Stimulated activated CD4-positive, alpha-beta T cell treated with anti-CD3 and anti-CD28 coated beads, Interleukin-15, amount 100 ng/mL, for 48 hours (primary cell): ENCODE measurements around the gene IFIT3.
"Not testable (repeated sequence)": the region's sequence is repeated elsewhere in the genome, so short reads cannot be mapped to it uniquely, and the experiment has no call there.

Experiments used
- DNase-seq, 2 donors: peaks; one replicate each; pipeline ENCODE4 v3.0.0-alpha.2; 2020; ENCODE audit warnings: low read depth in 2 of 2

The IFIT3 gene

DNA sequence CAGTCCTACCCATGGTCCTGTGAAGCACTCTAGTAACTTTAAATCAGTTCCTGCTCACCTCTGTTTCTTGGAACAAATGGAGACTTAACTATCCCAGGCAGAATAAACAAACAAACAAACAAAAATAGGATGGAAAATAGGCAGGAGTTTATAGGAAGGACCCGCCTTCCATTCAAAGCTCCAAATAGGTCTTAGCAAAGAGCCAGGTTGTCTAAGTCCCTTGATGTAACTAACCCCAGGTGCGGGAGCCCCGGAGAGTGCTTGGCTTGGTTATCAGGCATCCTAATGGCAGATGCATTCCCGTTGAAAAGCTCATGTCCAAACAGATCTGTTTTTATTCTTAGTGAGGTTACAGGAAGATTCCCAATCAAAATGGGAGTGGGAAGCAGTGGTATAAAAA, 23.8 kb upstream of the IFIT3 start:
- DNase-seq: no peak

DNA sequence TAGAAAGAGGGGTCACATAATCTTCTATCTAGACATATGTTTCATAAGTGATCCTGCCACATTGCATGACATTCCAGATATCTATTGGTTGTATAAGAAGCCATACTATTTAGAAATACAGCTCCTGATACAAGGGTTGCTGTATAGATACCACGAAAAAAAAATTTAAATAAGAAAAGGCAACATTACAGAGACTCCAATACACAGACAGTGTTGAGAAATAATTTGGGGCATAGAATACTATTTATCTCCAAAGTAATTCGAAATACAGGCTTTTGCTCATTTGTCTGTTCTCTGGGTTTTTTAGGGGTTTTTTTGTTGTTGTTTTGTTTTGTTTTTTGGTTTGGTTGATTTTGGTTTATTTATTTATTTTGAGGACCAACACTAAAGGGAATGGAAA, 23.4 kb upstream of the IFIT3 start:
- no peak for DNase-seq

DNA sequence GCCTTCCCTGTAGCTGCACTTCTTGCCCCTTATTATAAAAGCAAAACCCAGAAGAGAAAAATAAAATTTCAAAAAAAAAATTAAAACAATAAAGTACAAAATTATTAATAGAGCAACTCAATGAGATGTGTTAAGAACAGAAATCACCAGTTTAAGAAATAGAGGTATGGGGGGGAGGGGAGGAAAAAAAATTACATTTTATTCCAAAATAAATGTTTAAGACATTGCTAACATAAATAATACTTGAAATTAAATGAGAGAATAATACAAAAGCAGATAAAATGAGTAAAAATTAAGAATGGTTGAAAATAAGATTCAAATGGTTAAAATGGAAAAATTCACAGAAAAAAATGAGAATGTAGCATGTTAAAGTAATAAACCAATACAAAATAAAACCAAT, 22.9 kb upstream of the IFIT3 start:
- no peak for DNase-seq

DNA sequence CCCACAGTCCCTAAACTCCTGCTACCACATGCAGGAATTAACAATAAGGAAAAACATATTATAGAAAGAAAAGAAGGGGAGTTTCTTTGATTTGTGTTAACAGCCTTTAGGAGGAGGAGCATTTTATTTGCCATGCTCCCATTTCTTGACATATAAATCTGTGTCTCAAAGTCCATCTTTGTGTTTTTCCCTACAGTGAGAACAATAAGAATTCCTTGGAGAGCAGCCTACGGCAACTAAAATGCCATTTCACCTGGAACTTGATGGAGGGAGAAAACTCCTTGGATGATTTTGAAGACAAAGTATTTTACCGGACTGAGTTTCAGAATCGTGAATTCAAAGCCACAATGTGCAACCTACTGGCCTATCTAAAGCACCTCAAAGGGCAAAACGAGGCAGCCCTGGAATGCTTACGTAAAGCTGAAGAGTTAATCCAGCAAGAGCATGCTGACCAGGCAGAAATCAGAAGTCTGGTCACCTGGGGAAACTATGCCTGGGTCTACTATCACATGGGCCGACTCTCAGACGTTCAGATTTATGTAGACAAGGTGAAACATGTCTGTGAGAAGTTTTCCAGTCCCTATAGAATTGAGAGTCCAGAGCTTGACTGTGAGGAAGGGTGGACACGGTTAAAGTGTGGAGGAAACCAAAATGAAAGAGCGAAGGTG, 21.9 kb upstream of the IFIT3 start:
- no peak for DNase-seq

DNA sequence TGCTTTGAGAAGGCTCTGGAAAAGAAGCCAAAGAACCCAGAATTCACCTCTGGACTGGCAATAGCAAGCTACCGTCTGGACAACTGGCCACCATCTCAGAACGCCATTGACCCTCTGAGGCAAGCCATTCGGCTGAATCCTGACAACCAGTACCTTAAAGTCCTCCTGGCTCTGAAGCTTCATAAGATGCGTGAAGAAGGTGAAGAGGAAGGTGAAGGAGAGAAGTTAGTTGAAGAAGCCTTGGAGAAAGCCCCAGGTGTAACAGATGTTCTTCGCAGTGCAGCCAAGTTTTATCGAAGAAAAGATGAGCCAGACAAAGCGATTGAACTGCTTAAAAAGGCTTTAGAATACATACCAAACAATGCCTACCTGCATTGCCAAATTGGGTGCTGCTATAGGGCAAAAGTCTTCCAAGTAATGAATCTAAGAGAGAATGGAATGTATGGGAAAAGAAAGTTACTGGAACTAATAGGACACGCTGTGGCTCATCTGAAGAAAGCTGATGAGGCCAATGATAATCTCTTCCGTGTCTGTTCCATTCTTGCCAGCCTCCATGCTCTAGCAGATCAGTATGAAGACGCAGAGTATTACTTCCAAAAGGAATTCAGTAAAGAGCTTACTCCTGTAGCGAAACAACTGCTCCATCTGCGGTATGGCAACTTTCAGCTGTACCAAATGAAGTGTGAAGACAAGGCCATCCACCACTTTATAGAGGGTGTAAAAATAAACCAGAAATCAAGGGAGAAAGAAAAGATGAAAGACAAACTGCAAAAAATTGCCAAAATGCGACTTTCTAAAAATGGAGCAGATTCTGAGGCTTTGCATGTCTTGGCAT, 21.1 kb upstream of the IFIT3 start:
- DNase-seq: no peak

DNA sequence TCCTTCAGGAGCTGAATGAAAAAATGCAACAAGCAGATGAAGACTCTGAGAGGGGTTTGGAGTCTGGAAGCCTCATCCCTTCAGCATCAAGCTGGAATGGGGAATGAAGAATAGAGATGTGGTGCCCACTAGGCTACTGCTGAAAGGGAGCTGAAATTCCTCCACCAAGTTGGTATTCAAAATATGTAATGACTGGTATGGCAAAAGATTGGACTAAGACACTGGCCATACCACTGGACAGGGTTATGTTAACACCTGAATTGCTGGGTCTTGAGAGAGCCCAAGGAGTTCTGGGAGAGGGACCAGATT, 20.6 kb upstream of the IFIT3 start:
- no peak for DNase-seq

DNA sequence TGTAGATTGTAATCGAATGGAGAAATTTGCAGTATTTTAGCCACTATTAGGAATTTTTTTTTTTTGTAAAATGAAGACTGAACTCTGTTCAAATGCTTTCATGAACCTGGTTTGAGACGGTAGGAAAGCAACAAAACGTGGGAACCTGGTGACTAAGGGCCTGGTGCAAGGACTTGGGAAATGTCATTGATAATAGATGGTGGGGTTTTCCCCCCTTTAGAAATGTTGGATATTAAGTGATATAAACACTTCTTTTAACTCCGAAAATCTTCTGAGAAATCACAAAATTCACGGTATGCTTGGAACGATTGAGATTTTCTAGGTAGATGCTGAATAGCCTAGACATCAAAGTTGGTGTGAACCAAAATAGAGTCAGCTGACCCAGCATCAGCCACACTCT, 19.5 kb upstream of the IFIT3 start:
- no peak for DNase-seq

DNA sequence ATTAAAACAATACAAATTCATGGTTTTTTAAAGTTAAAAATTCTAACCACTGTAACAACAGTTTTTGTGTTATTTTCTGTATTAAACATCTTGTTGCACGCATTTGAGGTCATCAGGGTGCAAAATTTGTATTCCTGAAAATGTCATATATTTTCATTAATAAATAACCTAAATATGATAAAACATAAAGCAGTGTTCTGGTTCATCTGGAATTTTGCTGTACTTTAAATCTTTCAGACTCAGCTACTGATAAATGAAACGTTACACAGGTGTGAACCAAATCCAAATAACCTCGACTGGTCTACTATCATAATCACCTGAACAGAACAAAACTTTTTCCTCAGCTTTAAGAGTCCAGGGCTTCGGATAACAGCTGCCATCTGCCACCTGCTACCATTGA, 19.1 kb upstream of the IFIT3 start:
- DNase-seq: no peak

DNA sequence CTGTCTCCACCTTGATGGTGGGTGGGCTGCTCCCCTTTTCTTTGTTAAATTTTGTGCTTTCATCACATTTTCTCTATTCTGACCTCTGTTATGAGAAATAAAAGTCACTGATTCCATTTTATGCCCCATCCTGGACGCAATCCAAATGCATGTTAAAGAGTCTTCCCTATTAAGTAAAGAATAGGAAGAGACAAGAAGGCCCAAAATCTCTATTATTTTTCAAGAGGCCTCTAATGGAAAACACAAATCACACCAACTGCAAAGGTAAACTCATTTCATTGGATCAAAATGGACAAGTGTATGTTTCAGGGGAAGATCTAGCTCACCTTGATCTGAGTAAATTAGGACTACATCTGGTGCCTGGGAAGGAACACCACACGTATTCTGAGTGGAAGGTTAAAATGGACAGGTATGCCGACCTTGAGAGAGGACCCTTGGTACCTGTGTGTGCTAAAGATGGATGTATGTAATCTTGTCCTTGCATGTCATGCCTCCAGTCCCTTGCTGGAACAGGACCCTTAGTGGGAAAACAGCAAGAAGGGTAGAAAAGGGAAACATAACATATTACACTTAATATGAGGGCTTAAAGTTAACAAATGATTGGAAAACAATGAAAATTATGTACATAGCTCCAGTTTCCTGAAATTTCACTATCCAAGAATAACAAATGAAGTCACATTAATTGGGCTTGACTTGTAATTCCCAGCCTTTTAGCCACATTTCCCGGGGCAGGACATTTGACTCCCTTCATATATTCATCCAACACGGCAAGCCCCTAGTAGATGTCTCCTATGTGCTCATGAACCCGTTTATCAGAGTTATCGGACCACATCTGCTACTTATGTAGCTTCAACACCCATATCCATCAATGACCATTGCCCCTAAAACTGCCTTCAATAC, 18.4 kb upstream of the IFIT3 start:
- no peak for DNase-seq

DNA sequence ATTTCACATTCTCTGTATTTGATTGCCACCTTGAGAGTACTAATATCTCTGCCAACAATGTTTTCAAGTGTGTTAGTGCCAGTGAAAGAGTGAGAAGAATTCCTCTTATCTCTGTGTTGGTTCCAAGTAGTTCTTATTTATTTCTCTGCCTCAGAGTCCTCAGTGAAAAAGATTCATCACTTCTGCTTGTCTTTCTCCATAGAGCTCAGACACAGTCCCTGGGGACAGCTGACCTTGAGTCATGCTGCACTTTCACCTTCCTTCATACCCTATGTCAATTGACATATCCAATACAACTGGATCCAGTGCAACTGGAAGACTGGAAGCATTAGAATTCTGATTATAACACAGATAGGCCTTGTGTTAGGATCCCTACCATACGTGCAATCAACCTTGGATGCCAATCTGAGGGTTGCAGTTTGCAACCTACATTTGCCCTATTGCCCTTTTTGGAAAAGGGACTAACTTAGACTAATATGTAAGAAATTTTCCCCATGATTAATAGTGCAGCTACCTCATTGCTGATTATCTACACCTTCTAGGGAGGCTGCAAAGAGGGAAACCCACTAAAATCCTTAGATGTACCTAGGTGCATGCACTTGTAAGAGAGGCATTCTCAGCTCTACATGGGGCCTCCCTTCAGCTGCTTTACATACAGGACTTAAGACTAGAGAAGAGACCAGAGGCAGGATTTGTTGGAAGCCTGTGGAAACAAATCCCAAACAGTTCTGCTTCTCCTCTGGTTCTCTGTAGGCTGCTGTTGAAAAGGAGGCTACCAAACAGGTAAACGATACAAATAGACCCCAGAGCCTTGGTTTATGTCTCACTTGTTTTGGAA, 17.5 kb upstream of the IFIT3 start:
- DNase-seq: no peak

DNA sequence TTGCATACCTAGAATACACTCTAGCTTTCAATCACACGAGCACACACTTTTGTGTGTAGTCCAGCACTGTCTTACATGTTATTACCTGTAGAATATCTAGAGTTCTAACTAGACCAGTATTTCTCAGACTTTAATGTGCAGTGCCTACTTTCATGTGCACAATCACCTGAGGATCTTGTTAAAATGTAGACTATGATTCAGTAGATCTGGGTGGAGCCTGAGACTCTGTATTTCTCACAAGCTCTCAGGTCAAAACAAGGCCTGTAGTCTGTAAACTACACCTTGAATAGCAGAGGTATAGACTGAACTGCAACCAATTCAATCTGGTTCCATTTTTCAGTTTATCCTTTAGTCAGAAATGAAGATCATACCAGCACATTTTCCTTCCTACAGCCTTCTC, 14.8 kb upstream of the IFIT3 start:
- no peak for DNase-seq

DNA sequence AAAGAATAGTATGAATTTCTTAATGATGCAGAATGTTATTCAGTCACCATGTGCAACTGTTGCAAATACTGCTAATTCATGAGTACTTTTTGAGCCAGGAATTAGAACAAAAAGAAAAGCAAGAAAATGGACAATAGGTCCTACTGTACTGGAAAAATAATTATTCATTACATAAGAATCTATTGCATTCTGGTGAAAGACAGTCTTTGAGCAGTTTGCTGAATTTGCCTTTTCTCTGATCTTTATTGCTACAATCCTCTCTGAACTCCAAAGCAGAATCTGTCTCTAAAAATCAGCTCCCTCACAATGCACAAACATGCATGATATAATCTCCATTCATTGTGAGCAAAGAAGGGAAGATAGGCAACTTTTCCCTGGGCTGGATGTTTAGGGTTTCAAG, 13.1 kb upstream of the IFIT3 start:
- no peak for DNase-seq

DNA sequence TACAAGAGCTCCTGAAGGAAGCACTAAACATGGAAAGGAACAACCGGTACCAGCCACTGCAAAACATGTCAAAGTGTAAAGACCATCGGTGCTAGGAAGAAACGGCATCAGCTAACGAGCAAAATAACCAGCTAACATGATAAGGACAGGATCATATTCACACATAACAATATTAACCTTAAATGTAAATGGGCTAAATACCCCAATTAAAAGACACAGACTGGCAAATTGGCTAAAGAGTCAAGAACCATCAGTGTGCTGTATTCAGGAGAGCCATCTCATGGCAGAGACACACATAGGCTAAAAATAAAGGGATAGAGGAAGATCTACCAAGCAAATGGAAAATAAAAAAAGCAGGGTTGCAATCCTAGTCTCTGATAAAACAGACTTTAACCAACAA, 9.8 kb upstream of the IFIT3 start:
- not testable (repeated sequence) for DNase-seq

DNA sequence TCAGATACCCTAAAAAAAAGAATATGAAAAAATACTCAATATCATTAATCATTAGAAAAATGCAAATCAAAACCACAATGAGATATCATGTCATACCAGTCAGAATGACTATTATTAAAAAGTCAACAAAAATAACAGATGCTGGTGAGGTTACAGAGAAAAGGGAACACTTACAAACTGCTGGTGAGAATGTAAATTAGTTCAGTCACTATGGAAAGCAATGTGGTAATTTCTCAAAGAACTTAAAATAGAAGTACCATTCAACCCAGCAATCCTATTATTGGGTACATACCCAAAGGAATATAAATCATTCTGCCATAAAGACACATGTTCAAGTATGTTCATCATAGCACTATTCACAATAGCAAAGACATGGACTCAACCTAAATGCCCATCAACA, 2.7 kb upstream of the IFIT3 start:
- DNase-seq: not testable (repeated sequence)

DNA sequence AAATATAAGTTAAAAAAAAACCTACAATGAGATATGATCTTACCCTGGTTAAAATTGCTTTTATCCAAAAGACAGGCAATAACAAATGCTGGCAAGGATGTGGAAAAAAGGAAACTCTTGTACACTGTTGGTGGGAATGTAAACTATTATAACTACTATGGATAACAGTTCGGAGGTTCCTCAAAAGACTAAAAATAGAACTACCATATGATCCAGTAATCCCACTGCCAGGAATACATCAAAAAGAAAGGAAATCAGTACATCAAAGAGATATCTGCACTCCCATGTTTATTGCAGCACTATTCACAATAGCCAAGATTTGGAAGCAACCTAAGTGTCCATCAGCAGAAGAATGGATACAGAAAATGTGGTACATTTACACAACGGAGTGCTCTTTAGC, 1.9 kb upstream of the IFIT3 start:
- DNase-seq: not testable (repeated sequence)

DNA sequence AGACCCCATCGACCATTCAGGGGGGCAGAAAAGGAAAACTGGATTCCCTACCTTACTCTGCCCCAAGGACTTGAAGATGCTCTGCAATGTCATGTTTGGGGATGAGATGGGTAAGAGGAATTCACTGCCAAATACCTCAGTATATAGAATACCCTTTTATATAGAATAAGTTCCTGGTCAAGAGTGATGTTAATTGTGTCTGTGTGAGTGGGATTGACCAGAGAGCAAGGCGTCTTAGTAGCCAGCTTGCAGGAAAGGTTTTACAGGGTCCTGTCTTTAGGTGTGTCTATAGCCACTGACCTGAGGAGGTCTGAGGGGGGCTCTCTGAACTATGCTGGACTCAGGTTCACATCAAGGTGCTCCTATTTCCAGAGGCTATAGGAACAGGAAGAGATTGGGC, 1.4 kb downstream of the IFIT3 start:
- no peak for DNase-seq

DNA sequence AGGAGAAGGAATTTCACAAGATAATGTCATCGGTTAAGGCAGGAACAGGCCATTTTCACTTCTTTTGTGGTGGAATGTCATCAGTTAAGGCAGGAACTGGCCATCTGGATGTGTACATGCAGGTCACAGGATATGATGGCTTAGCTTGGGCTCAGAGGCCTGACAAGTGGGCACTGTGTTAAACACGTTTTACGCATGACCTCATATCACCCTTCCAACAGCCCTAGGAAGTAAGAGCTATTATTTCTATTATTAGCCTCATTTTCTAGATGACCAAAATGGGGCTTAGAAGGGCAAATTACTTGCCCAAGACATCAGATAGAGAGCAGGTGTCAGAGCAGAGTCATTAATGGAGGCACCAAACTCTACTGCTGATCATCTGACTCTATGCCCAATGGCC, 2.2 kb downstream of the IFIT3 start:
- not testable (repeated sequence) for DNase-seq

DNA sequence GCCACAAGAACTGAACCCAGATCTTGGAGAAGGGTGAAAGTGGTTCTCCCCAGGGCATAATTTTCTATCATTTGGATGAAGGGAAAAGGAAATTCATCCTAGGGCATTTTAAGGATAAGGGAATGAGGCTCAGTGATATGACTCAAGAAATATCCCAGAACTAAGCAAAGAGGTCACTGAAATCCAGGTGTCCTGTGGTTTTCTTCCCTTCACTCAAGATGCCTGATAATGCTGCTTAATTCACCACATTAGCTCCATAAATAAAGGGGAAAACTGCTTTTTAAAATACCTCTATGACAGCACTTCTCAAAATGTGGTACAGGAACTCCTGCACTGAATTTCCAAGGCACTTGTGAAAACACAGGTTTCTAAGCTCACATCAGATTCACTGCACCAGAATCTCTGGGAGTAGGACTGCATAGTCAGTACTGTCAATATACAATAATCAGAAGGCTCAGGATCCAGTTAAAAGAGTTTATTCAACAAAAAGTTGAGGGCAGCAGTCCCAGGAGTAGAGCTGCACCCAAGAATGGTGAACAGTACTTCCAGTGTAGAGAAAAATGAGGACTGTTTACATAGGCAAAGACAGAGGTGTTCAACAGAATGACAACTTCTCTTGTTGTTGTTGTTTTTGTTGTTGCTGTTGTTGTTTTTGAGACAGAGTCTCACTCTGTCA, 2.9 kb downstream of the IFIT3 start:
- DNase-seq: no peak

DNA sequence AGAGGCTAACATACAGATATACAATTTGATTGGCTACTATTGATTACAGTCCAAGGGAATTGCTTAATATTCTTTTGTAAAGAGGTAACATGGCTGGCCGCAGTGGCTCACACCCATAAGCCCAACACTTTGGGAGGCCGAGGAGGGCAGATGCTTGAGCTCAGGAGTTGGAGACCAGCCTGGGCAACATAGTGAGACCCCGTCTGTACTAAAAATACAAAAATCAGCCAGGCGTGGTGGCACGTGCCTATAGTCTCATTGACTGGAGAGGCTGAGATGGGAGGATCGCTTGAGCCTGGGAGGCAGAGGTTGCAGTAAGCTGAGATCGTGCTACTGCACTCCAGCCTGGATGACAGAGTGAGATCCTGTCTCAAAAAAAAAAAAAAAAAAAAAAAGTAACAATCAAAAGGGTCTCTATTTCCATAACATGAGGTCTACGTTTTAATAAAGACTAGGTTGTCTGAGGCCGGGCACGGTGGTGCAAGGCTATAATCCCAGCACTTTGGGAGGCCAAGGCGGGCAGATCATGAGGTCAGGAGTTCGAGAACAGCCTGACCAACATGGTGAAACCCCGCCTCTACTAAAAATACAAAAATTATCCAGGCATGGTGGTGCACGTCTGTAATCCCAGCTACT, 3.8 kb downstream of the IFIT3 start:
- DNase-seq: not testable (repeated sequence)

DNA sequence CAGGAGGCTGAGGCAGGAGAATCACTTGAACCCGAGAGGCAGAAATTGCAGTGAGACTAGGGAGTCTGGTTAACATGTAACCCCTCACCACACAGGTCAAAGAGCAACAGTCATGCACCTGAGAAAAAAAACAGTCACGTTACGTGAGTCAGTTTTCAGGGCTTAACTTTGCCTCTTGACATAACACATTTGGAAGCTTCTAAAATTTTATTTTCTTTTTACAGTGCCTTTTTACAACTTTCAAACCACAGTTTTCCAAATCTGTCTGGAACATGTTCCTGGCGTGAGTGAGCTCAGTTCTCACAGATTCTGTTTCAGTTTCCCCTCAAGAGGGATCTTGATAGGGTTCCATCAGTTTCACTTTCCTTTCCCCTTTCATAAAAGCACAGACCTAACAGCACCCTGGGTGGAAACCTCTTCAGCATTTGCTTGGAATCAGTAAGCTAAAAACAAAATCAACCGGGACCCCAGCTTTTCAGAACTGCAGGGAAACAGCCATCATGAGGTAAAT, 4.4 kb downstream of the IFIT3 start:
- DNase-seq: no peak
